HepG2 (cell line): ENCODE measurements around the gene PDE4D. TPM values are rescaled to one million over a fixed set of nuclear protein-coding genes. Genes with fewer than 3 reads are reported as not detected.

Source experiments
- ATAC-seq: fragments of 200-7000 bp; cut with Tn5 transposase; 3 replicates; pipeline ENCODE4 v1.9.1; 2020; ENCODE audit warnings: mild to moderate bottlenecking, moderate library complexity
- BruUV-seq: library from RNA; stranded (reverse); fragments of 400-500 nt; replicated peaks from 2 replicates; lab custom pipeline; 2021; lab: Mats Ljungman, UMichigan
- CTCF ChIA-PET: fragments of 300-600 bp; formaldehyde crosslinking; extraction: SDS; loops from one replicate; lab custom pipeline; 2021; ENCODE audit warnings: low total read pairs, inconsistent platforms, low intra/inter-chr PET ratio; lab: Yijun Ruan, JAX
- POLR2A ChIA-PET: fragments of 350-600 bp; sonication (Branson Sonifier 250); formaldehyde crosslinking; loops from one replicate; lab custom pipeline; 2020; ENCODE audit warnings: antibody characterized with exemption, inconsistent platforms; lab: Yijun Ruan, JAX
- DNase-seq: peaks from one replicate; pipeline ENCODE4 v3.0.0-alpha.2; 2015; ENCODE audit warnings: low spot score
- FAIRE-seq: peaks from 3 replicates; lab custom pipeline; 2011; peaks lifted over from hg19 to GRCh38; lab: Jason Lieb, UNC
- H2AFZ ChIP-seq: one replicate; pipeline ENCODE4 v1.6.1; 2011; ENCODE audit warnings: low read length, inconsistent platforms
- H3K27ac ChIP-seq: fragments of 300-600 bp; 3 replicates; pipeline ENCODE4 v1.8.0; 2011; ENCODE audit warnings: mixed run types, mild to moderate bottlenecking, mixed read lengths, low read length, inconsistent platforms; ENCODE audit not compliant: insufficient read depth; ENCODE audit errors: extremely low read length
- H3K27me3 ChIP-seq, 2 experiments: fragments of 200-600 bp in 1 of 2; 2 replicates in 1 of 2; 3 replicates in 1 of 2; pipeline versions ENCODE4 v1.6.0 to v1.8.0; 2011; ENCODE audit warnings: low read length in 2 of 2, mild to moderate bottlenecking in 2 of 2, moderate library complexity in 2 of 2, inconsistent platforms in 1 of 2; ENCODE audit not compliant: insufficient read depth in 2 of 2, control insufficient read depth in 1 of 2
- H3K36me3 ChIP-seq, 2 experiments: fragments of 200-600 bp in 1 of 2; replicated peaks in 1 of 2; 2 replicates in 1 of 2; 3 replicates in 1 of 2; pipeline versions ENCODE4 v1.5.1 to v1.8.0; 2011; ENCODE audit warnings: low read length in 2 of 2, inconsistent platforms in 1 of 2; ENCODE audit not compliant: insufficient read depth in 2 of 2, control insufficient read depth in 1 of 2
- H3K4me1 ChIP-seq: 2 replicates; pipeline ENCODE4 v1.5.1; 2012; ENCODE audit warnings: low read length, inconsistent platforms; ENCODE audit not compliant: insufficient read depth
- H3K4me2 ChIP-seq: 2 replicates; pipeline ENCODE4 v1.6.0; 2011; ENCODE audit warnings: low read depth, low read length, inconsistent platforms
- H3K4me3 ChIP-seq, 3 experiments: fragments of 200-600 bp in 1 of 3; sonication (generic), shearing (Covaris generic) in 1 of 3; replicated peaks in 1 of 3; 2 replicates each; pipeline ENCODE4 v1.5.1; 2011 to 2016; ENCODE audit warnings: low read length in 3 of 3, inconsistent platforms in 2 of 3, low read depth in 2 of 3, mild to moderate bottlenecking in 2 of 3, control low read depth in 1 of 3, mixed read lengths in 1 of 3; ENCODE audit not compliant: insufficient read depth in 1 of 3
- H3K79me2 ChIP-seq: one replicate; pipeline ENCODE4 v1.6.1; 2011; ENCODE audit warnings: low read length, inconsistent platforms; ENCODE audit not compliant: insufficient read depth
- H3K9ac ChIP-seq: 2 replicates; pipeline ENCODE4 v1.6.0; 2011; ENCODE audit warnings: mild to moderate bottlenecking, low read depth, low read length, inconsistent platforms; ENCODE audit not compliant: insufficient read depth
- H3K9me3 ChIP-seq: 2 replicates; pipeline ENCODE4 v1.5.1; 2012; ENCODE audit warnings: mild to moderate bottlenecking, low read length
- H4K20me1 ChIP-seq: 2 replicates; pipeline ENCODE4 v1.6.0; 2011; ENCODE audit warnings: inconsistent platforms, mild to moderate bottlenecking, low read length, moderate library complexity; ENCODE audit not compliant: insufficient read depth
- HOXA7 ChIP-seq: sonication (generic); formaldehyde crosslinking; IDR thresholded peaks from 2 replicates; pipeline ENCODE4 v1.8.1; 2022; ENCODE audit warnings: mild to moderate bottlenecking, missing genetic modification reagents, moderate library complexity
- MATR3 ChIP-seq: sonication (generic); formaldehyde crosslinking; IDR thresholded peaks from 2 replicates; pipeline ENCODE4 v1.4.0; 2020; ENCODE audit warnings: missing genetic modification reagents
- RARA ChIP-seq: IDR thresholded peaks from 2 replicates; pipeline ENCODE4 v1.6.1; 2016; ENCODE audit warnings: missing genetic modification reagents, missing compliant biosample characterization
- RXRB ChIP-seq: IDR thresholded peaks from 2 replicates; pipeline ENCODE4 v1.6.1; 2016; ENCODE audit warnings: borderline replicate concordance, missing genetic modification reagents, missing compliant biosample characterization
- SMYD3 ChIP-seq: sonication (generic); formaldehyde crosslinking; IDR thresholded peaks from 2 replicates; pipeline ENCODE4 v1.8.1; 2023; ENCODE audit warnings: mild to moderate bottlenecking, missing genetic modification reagents
- TBX2 ChIP-seq: sonication (generic); formaldehyde crosslinking; IDR thresholded peaks from 2 replicates; pipeline ENCODE4 v1.5.0; 2020; ENCODE audit warnings: missing genetic modification reagents, mild to moderate bottlenecking, borderline replicate concordance
- XRCC5 ChIP-seq: fragments of 200-400 bp; formaldehyde crosslinking; optimal IDR thresholded peaks from 2 replicates; pipeline ENCODE3; 2017; ENCODE audit warnings: mild to moderate bottlenecking, low read length
- ZBTB25 ChIP-seq: IDR thresholded peaks from 2 replicates; pipeline ENCODE4 v1.6.1; 2018; ENCODE audit warnings: missing genetic modification reagents
- ZBTB37 ChIP-seq: sonication (generic); formaldehyde crosslinking; IDR thresholded peaks from 2 replicates; pipeline ENCODE4 v1.4.0; 2020; ENCODE audit warnings: mild to moderate bottlenecking, missing genetic modification reagents
- ZC3H4 ChIP-seq: sonication (generic); formaldehyde crosslinking; IDR thresholded peaks from 2 replicates; pipeline ENCODE4 v1.4.0; 2020; ENCODE audit warnings: missing genetic modification reagents, borderline replicate concordance
- ZNF124 ChIP-seq: sonication (generic); formaldehyde crosslinking; IDR thresholded peaks from 2 replicates; pipeline ENCODE4 v1.4.0; 2020; ENCODE audit warnings: missing genetic modification reagents
- ZNF251 ChIP-seq: sonication (generic); formaldehyde crosslinking; IDR thresholded peaks from 2 replicates; pipeline ENCODE4 v1.9.0; 2021; ENCODE audit warnings: mild to moderate bottlenecking, missing genetic modification reagents
- ZNF333 ChIP-seq: sonication (generic); formaldehyde crosslinking; IDR thresholded peaks from 2 replicates; pipeline ENCODE4 v1.4.0; 2020; ENCODE audit warnings: mild to moderate bottlenecking, missing genetic modification reagents, borderline replicate concordance
- ZNF567 ChIP-seq: sonication (generic); formaldehyde crosslinking; IDR thresholded peaks from 2 replicates; pipeline ENCODE4 v1.8.1; 2023; ENCODE audit warnings: mild to moderate bottlenecking, missing genetic modification reagents, borderline replicate concordance
- ZNF569 ChIP-seq: sonication (generic); formaldehyde crosslinking; IDR thresholded peaks from 2 replicates; pipeline ENCODE4 v1.5.0; 2020; ENCODE audit warnings: mild to moderate bottlenecking, missing genetic modification reagents, moderate library complexity, borderline replicate concordance
- ZNF574 ChIP-seq: sonication (generic); formaldehyde crosslinking; IDR thresholded peaks from 2 replicates; pipeline ENCODE4 v1.4.0; 2020; ENCODE audit warnings: missing genetic modification reagents
- ZNF629 ChIP-seq: sonication (generic); formaldehyde crosslinking; conservative IDR thresholded peaks from 2 replicates; pipeline ENCODE4 v1.5.0; 2020; ENCODE audit warnings: missing genetic modification reagents
- ZNF691 ChIP-seq: sonication (generic); formaldehyde crosslinking; IDR thresholded peaks from 2 replicates; pipeline ENCODE4 v1.4.0; 2020; ENCODE audit warnings: missing genetic modification reagents, low read depth, mild to moderate bottlenecking, borderline replicate concordance
- WGBS: methylation state at CpG from one replicate; pipeline ENCODE4 v1.1.6; 2017; ENCODE audit warnings: low lambda C conversion rate; 5-methylcytosine and 5-hydroxymethylcytosine counted together
- in situ Hi-C: cut with HindIII; loops from 2 replicates; pipeline ENCODE4 v1.10.0; 2017; ENCODE audit warnings: low pct_unique_long_range_greater_than_20kb; ENCODE audit not compliant: extremely low pct_ligation_motif_present
- intact Hi-C: fragments of 100-400 bp; cut with micrococcal nuclease; formaldehyde crosslinking; loops from one replicate; pipeline ENCODE4 v1.10.0; 2022; ENCODE audit not compliant: unreplicated experiment
- polyA plus RNA-seq, 8 experiments: library from polyadenylated mRNA; depleted of rRNA in 3 of 8; stranded (reverse) in 7 of 8; unstranded in 1 of 8; fragments of >200 nt; fragmentation: Illumina TruSeq in 4 of 8; extraction: Trizol in 4 of 8; gene quantifications; 2 replicates each; pipeline versions ENCODE4 v1.2.1 to v1.2.3, GENCODE V29; 2011 to 2016; ENCODE audit warnings: low read depth in 4 of 8, missing spikeins in 1 of 8, mixed read lengths in 1 of 8; ENCODE audit not compliant: insufficient read depth in 1 of 8
- total RNA-seq, 5 experiments: library from RNA; depleted of rRNA; stranded (reverse); fragments of >200 nt; fragmentation: Illumina TruSeq; extraction: Trizol; gene quantifications; 2 replicates each; pipeline ENCODE4 v1.2.3, GENCODE V29; 2016; ENCODE audit warnings: low read depth in 1 of 5

PDE4D gene
- total and polyA plus RNA-seq, 2 of the 13 experiments (the other 11 are each of a cell fraction or from before 2014, with no cell fraction given), result 7.0 to 12.2 TPM

- TF ChIP-seq TBX2, result no peak
- TF ChIP-seq ZNF691, result no peak
- no peak for TF ChIP-seq ZC3H4 (CRISPR knock-in tag)
Measured at GRCh38 chr5:59387127-59387526, 506.4 kb downstream of the PDE4D start (continued).

- no peak for TF ChIP-seq MATR3 (CRISPR knock-in tag)
- no peak for TF ChIP-seq ZNF567 (CRISPR knock-in tag)
- no peak for TF ChIP-seq ZNF574 (CRISPR knock-in tag)
- no peak for TF ChIP-seq ZNF629
- TF ChIP-seq ZBTB25 (CRISPR knock-in tag), result no peak
- no peak for TF ChIP-seq ZBTB37 (CRISPR knock-in tag)
- no peak for TF ChIP-seq XRCC5
- no peak for TF ChIP-seq HOXA7 (CRISPR knock-in tag)
- no peak for TF ChIP-seq RARA (CRISPR knock-in tag)
- TF ChIP-seq SMYD3 (CRISPR knock-in tag), result no peak
- TF ChIP-seq ZNF124 (CRISPR knock-in tag), result no peak
- TF ChIP-seq ZNF251 (CRISPR knock-in tag), result no peak
- TF ChIP-seq RXRB (CRISPR knock-in tag), result no peak
- no peak for TF ChIP-seq ZNF569
- TF ChIP-seq ZNF333, result no peak
- WGBS, result 92% methylated on average over 2 of the region's 2 CpGs
- Histone ChIP-seq H3K9me3 (no peaks in the 10 kb centered on the region), H3K27me3 (no peaks in the 10 kb centered on the region), H3K4me2 (no peak overlapping the region), H3K4me1 (no peaks in the 10 kb centered on the region), H3K9ac (no peak overlapping the region), H3K36me3 (no peaks in the 10 kb centered on the region), H3K4me3 (no peak overlapping the region), H3K79me2 (no peaks in the 10 kb centered on the region), H4K20me1 (0 out of 2 replicates have a peak, but pooled peaks cover 2% of the 10 kb centered on the region), H3K27ac (no peak overlapping the region), H2AFZ (no peak overlapping the region)
- BruUV-seq, result no TSS peak
- in situ Hi-C loops, result loop anchor here (25.0 kb wide), 5 partner anchors 277 to 1277 kb away; no protein-coding TSS in a partner anchor
- FAIRE-seq, result no peak
- DNase-seq, result no peak
- CTCF ChIA-PET, result no interaction called here
- POLR2A ChIA-PET, result no interaction called here
- intact Hi-C loops, result loop anchor here (5.0 to 10.0 kb wide), 3 partner anchors 112 to 999 kb away; no protein-coding TSS in a partner anchor
- ATAC-seq, result no peak
Measured at GRCh38 chr5:59385700-59386099, 507.8 kb downstream of the PDE4D start.
